ENCODE data around the gene FHL3.

The FHL3 gene

GRCh38 chr1:38005195-38006007 is at the start of gene FHL3:
Gene FHL3, minus strand, starts transcription at chr1:38005514. Its CDS starts 6,102 bp downstream, at chr1:37999412.
- H3K9ac ChIP-seq (ENCODE audit: low read depth, low read length), result peak within 1 kb of the TSS; percentile 85
- peaks cover 30% of the 10 kb centered on the region; the same call in 1 of the 2 replicates for H3K4me1 ChIP-seq (ENCODE audit: insufficient read depth, low read length)
- H3K9me3 ChIP-seq (ENCODE audit: control insufficient read depth, insufficient read depth, low read length), result no peaks in the 10 kb centered on the region
- no peaks in the 10 kb centered on the region for H3K36me3 ChIP-seq (ENCODE audit: insufficient read depth, low read length)

- H3K9ac ChIP-seq (ENCODE audit: low read depth, low read length), result no peak overlapping the region
- peaks cover 35% of the 10 kb centered on the region for H3K4me1 ChIP-seq (ENCODE audit: insufficient read depth, low read length)
- H3K36me3 ChIP-seq (ENCODE audit: insufficient read depth, low read length), result no peaks in the 10 kb centered on the region
- no peaks in the 10 kb centered on the region for H3K9me3 ChIP-seq (ENCODE audit: control insufficient read depth, insufficient read depth, low read length)
Observed at GRCh38 chr1:38053416-38054091, 48.2 kb upstream of the FHL3 start.

- peaks cover 36% of the 10 kb centered on the region for H3K4me1 ChIP-seq (ENCODE audit: insufficient read depth, low read length)
- H3K9ac ChIP-seq (ENCODE audit: low read depth, low read length), result no peak overlapping the region
- H3K9me3 ChIP-seq (ENCODE audit: control insufficient read depth, insufficient read depth, low read length), result no peaks in the 10 kb centered on the region
- no peaks in the 10 kb centered on the region for H3K36me3 ChIP-seq (ENCODE audit: insufficient read depth, low read length)
Observed at GRCh38 chr1:38052750-38053415, 47.6 kb upstream of the FHL3 start.

- peaks cover 36% of the 10 kb centered on the region for H3K4me1 ChIP-seq (ENCODE audit: insufficient read depth, low read length)
- no peaks in the 10 kb centered on the region for H3K9me3 ChIP-seq (ENCODE audit: control insufficient read depth, insufficient read depth, low read length)
- H3K9ac ChIP-seq (ENCODE audit: low read depth, low read length), result no peak overlapping the region
- no peaks in the 10 kb centered on the region for H3K36me3 ChIP-seq (ENCODE audit: insufficient read depth, low read length)
Observed at GRCh38 chr1:38051079-38051543, 45.8 kb upstream of the FHL3 start.

GRCh38 chr1:38050397-38051078 is 45.2 kb upstream of the FHL3 start:
- Histone ChIP-seq H3K9me3 (ENCODE audit: control insufficient read depth, insufficient read depth, low read length) (no peaks in the 10 kb centered on the region), H3K36me3 (ENCODE audit: insufficient read depth, low read length) (no peaks in the 10 kb centered on the region), H3K9ac (ENCODE audit: low read depth, low read length) (no peak overlapping the region), H3K4me1 (ENCODE audit: insufficient read depth, low read length) (peaks cover 36% of the 10 kb centered on the region)

- Histone ChIP-seq H3K9ac (ENCODE audit: low read depth, low read length) (peak overlapping the region; percentile 83), H3K9me3 (ENCODE audit: control insufficient read depth, insufficient read depth, low read length) (no peaks in the 10 kb centered on the region), H3K36me3 (ENCODE audit: insufficient read depth, low read length) (no peaks in the 10 kb centered on the region), H3K4me1 (ENCODE audit: insufficient read depth, low read length) (peaks cover 26% of the 10 kb centered on the region)
Observed at GRCh38 chr1:38047603-38048141, 42.4 kb upstream of the FHL3 start.

- H3K36me3 ChIP-seq (ENCODE audit: insufficient read depth, low read length), result no peaks in the 10 kb centered on the region
- H3K4me1 ChIP-seq (ENCODE audit: insufficient read depth, low read length), result peaks cover 22% of the 10 kb centered on the region
- peak overlapping the region; percentile 83 for H3K9ac ChIP-seq (ENCODE audit: low read depth, low read length)
- H3K9me3 ChIP-seq (ENCODE audit: control insufficient read depth, insufficient read depth, low read length), result no peaks in the 10 kb centered on the region
Observed at GRCh38 chr1:38046884-38047602, 41.7 kb upstream of the FHL3 start.

GRCh38 chr1:38046333-38046883 is 41.1 kb upstream of the FHL3 start, which contains the start of gene POU3F1:
Gene POU3F1, minus strand, starts transcription at chr1:38046793. Its CDS starts 50 bp downstream, at chr1:38046743.
- H3K36me3 ChIP-seq (ENCODE audit: insufficient read depth, low read length), result no peaks in the 10 kb centered on the region
- H3K9ac ChIP-seq (ENCODE audit: low read depth, low read length), result peak within 1 kb of the TSS; percentile 83
- H3K4me1 ChIP-seq (ENCODE audit: insufficient read depth, low read length), result peaks cover 16% of the 10 kb centered on the region; the same call in 1 of the 2 replicates

GRCh38 chr1:38045401-38046332 is 40.4 kb upstream of the FHL3 start:
- H3K36me3 ChIP-seq (ENCODE audit: insufficient read depth, low read length), result no peaks in the 10 kb centered on the region

More at GRCh38 chr1:38046333-38046883, 41.1 kb upstream of the FHL3 start, which contains the start of gene POU3F1:
- no peaks in the 10 kb centered on the region for H3K9me3 ChIP-seq (ENCODE audit: control insufficient read depth, insufficient read depth, low read length)

GRCh38 chr1:38044221-38045215 is 39.2 kb upstream of the FHL3 start:
- H3K9ac ChIP-seq (ENCODE audit: low read depth, low read length), result peak overlapping the region; percentile 74
- peaks cover 7% of the 10 kb centered on the region; the same call in 1 of the 2 replicates for H3K4me1 ChIP-seq (ENCODE audit: insufficient read depth, low read length)
- H3K36me3 ChIP-seq (ENCODE audit: insufficient read depth, low read length), result no peaks in the 10 kb centered on the region
- H3K9me3 ChIP-seq (ENCODE audit: control insufficient read depth, insufficient read depth, low read length), result no peaks in the 10 kb centered on the region

More at GRCh38 chr1:38045401-38046332, 40.4 kb upstream of the FHL3 start:
- Histone ChIP-seq H3K4me1 (ENCODE audit: insufficient read depth, low read length) (peaks cover 12% of the 10 kb centered on the region; the same call in 1 of the 2 replicates), H3K9me3 (ENCODE audit: control insufficient read depth, insufficient read depth, low read length) (no peaks in the 10 kb centered on the region), H3K9ac (ENCODE audit: low read depth, low read length) (peak overlapping the region; percentile 74; the same call in 1 of the 2 replicates)

- no peaks in the 10 kb centered on the region; the same call in 1 of the 2 replicates for H3K4me1 ChIP-seq (ENCODE audit: insufficient read depth, low read length)
- H3K36me3 ChIP-seq (ENCODE audit: insufficient read depth, low read length), result no peaks in the 10 kb centered on the region
- H3K9ac ChIP-seq (ENCODE audit: low read depth, low read length), result peak overlapping the region; percentile 8; the same call in 1 of the 2 replicates
- no peaks in the 10 kb centered on the region for H3K9me3 ChIP-seq (ENCODE audit: control insufficient read depth, insufficient read depth, low read length)
Observed at GRCh38 chr1:38043036-38043747, 37.9 kb upstream of the FHL3 start.
